Ecto neural progenitor cell (in vitro differentiated cells): Measurements from ENCODE around the gene RREB1.

Experiments used
- DNase-seq: peaks from one replicate; pipeline ENCODE4 v3.0.0-alpha.2; 2018; ENCODE audit warnings: low spot score

Gene RREB1

GRCh38 chr6:7125290-7125689 is 17.5 kb downstream of the RREB1 start:
- DNase-seq, result no peak

GRCh38 chr6:7126754-7127153 is 19.0 kb downstream of the RREB1 start:
- DNase-seq, result no peak

DNA sequence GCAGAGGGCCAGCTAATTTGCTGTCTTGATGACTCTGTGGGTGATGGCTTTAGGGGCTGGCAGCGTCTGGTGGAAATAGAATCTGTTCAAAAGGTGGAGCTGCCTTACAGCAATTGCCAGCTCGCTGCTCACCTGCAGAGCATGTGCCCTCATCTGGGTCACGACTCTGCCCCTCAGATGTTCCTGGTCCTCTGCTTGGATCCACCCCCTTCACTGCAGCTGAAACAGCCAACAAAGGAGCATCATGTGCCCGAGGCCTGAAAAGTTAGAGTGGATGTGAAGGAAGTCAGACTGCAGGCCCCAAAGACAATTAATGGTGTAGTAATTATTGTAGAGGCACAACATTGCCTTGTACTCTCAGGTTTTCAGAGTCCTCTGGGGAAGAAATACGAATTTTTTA is 19.9 kb downstream of the RREB1 start:
- no peak for DNase-seq

GRCh38 chr6:7129360-7129759 is 21.6 kb downstream of the RREB1 start:
- DNase-seq, result no peak

DNA sequence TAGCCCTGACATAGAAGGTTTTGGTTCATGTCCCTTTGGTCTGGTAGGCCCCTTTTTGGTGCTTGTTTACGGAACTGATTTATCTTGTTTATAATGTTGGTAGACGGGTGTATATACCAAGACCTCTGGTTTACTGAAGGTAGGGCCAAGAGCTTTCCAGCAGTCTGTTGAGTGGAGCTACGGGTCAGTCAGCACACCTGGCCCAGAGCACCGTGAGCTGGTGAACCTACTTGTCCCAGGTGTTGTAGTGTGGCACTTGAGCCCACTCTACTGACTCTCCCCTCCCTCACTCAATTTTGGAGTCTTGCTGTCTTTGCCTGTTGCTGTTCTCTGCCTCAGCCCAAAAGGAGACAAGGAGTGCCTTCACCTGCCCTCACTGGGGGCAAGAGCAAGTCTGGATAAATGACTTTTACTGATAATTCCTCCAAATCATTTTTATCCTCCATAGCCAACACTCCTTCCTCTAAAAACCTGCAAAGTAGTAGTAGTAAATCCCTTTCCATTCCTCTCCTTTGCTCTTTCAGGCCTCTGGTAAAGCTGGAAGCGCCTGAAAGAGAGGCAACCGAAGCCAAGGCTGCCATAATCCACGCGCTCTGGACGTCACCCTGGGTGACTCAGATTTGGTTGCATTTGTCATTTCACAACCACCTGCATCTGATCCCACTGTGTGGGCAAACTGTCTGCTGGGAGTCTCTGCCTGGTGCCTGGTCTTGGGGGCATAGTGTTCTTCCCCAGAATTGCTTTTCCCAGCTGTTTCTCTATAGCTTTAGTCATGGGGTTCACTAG is 22.2 kb downstream of the RREB1 start:
- DNase-seq, result no peak

DNA sequence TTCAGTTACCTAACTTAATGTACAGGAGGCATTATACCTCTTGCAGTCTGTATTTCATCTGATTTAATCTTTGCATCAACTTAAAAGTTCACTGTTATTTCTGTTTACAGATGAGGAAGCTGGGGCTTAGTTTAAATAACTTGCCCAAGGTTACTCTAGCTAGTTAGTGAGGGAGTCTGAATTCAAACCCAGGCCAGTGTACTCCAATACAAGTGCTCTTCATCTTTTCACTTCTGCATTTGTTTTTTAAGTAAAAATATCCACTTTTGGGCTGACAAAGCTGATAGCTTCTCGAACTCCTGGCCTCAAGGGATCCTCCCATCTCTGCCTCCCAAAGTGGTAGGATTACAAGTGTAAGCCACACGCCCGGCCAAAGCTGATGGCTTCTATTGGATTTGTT is 23.6 kb downstream of the RREB1 start:
- no peak for DNase-seq

DNA sequence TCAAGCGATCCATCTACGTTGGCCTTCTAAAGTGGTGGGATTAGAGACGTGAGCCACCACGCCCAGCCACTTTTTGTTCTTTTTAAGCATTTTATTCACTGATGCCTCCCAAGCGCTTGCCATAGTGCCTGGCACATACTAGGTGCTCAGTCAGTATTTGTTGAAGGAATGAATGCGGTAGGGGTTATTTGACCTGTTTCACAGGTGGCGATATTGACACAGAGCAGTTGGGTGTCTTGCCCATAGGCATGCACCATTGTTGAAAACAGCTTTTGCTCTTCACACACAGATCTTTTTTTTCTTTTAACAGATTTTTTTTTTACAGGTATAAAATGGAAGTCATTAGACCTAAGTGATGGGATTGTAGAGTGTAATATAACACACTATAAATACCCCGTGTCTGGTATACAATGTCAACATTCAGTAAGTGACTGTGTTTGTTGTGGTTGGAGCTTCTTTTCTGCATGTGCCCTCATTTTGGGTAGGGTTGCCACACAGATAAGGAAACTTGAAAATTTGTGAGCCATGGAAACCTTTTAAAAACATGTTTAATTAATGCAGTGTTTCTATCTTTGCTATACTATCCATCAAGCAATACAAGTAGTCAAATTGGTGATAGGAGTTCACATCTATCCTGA is 24.8 kb downstream of the RREB1 start:
- no peak for DNase-seq

GRCh38 chr6:7134999-7135745 is 27.4 kb downstream of the RREB1 start:
- no peak for DNase-seq

DNA sequence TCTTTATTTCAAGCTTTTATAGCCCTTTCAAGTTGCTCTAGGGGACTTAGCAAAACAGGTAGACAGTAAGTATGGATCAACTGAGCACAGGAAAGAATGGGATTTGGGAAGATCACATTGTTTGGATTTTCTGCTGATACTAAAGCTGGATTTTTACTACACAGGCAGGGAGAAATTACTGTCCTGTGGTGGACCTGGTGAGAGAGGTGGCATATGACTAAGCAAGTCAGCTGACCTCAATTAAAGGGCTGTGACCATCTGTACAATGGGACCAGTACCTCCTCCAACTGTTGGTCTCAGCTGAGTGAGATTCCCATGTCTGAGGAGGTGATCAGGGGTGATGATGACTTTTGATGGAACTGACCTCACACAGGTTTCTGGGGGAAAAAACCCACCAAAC is 28.0 kb downstream of the RREB1 start:
- no peak for DNase-seq

DNA sequence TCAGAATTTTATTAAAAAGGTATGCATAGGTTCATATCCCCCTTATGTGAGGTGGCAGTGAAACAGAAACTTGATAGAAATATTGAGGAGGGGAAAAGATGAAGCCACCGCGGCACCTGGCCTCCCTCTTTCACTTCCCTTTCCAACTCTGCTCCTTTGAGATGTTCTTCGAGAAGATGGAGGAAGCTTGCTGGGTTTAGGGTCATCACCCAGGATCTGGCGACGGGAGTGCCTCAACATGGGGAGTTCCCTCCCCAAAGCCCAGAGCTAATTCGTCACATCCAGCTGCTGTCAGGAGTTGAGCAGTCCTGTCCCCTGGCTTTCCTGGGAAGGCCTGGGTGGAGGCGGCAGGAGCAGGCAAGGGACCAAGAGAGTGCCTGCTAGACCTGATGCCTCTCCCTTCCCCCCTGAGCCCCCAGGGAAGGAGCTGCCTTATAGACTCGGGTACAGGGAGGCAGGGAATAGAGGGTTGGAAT is 29.1 kb downstream of the RREB1 start:
- DNase-seq, result no peak

GRCh38 chr6:7137335-7138045 is 29.7 kb downstream of the RREB1 start:
- no peak for DNase-seq

GRCh38 chr6:7138046-7138531 is 30.3 kb downstream of the RREB1 start:
- DNase-seq, result no peak

DNA sequence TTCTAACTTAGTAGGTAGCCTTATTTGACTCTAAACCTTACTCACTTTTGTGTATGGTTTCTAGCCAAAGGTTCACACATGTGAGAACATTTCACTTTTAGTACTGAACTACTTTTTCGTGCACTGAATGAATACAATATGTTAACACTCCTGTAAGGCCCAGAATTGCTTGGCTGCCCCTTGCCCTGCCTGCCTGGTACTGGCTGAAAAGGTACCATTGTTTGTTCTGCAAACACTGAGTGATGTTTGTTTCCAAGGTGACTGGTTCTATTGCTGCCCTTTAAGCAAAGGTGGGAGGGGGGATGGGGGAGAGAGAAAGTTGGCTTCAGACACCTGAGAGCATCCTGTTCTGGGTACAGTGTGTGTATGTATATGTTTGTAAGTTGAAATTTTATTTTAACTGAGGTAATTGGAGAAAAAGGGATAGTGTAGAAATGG is 31.2 kb downstream of the RREB1 start:
- DNase-seq, result no peak

- DNase-seq, result no peak
Observed at GRCh38 chr6:7139835-7140470, 32.2 kb downstream of the RREB1 start.

DNA sequence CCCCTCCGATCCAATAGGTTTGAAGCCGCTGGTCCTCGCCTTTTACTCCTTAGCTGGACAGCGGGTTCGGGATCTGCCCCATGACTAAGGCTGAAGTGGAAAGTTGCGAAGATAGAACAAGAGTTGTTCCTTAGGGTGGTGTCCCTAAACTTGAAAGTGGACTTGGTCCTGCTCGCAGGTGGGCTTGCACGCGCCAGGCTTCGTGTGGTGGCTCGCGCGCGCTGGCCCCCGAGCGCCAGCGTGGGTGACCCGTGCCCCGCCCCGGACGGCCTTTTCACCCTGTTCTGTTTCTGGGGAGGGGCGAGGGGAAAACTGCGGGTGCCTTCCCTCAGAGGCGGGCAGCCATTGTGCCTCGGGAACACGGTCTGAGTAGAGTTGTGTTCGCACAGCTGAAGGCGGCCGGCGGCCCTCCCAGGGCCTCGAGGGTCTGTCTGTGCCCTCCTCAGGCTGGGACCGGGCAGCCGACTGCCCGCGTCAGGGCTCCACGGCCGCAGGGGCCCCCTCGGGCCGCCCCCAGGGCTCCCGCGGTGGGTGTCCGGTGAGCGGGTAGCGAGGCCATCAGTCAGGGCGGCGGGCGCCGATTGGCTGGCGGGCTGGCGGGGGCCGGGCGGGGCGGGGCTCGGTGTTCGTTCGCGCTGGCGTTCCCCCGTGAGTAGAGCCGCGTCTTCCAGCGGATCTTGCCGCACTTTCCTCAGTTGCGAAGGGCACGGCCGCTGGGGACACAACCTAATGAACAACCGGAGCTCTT is 33.0 kb downstream of the RREB1 start:
- peak; percentile 91 for DNase-seq

DNA sequence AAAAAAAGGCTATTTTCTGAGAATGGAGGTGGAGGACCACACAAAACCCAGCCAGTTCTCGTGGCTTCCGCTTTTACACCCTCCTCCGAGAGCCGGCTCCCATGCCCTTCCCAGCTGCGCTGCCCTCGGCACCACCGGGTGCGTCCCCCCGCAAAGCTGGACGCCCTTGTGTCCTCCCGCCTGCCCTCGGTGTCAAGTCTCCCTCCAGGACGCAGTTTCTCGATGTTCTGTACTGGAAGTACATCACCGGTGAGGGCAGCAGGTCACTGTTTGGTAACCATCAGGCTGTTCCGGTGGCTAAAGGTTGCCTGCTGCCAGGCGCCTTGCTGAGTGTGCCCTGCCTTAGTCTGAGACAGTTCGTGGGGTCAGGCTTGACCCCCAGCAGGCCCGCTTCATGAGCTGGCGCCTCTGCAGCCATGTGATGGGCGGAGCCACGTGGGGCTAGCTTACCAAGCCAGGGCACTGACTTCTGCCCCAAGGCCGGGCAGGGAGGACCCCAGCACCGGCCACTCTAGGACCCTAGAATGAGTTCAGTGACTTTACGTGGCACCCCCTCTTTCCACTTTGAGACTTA is 34.6 kb downstream of the RREB1 start:
- no peak for DNase-seq

- no peak for DNase-seq
Observed at GRCh38 chr6:7142918-7143475, 35.2 kb downstream of the RREB1 start.

DNA sequence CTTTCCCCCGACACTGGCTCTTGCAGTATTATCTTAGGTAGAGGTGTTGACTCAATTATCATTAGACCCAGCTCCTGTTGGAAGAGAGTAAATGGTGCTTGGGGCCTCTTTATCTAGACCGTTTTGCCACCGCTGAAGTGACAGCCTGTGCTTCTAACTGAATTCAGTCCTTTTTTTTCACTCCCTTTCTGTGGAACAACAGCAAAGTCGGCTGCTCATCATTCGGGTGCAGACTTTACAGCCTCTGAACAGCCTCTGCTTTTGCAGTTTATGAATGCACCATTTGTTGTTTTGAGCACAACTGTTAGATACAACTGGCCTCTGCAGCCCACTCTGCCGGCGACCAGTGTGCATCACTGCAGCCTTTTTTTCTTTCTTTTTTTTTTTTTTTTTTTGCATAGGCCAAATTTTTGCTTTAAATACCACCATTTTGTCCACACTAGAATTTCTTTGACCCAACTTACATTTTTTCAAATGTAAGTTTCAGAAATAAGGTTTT is 35.8 kb downstream of the RREB1 start:
- DNase-seq, result no peak

DNA sequence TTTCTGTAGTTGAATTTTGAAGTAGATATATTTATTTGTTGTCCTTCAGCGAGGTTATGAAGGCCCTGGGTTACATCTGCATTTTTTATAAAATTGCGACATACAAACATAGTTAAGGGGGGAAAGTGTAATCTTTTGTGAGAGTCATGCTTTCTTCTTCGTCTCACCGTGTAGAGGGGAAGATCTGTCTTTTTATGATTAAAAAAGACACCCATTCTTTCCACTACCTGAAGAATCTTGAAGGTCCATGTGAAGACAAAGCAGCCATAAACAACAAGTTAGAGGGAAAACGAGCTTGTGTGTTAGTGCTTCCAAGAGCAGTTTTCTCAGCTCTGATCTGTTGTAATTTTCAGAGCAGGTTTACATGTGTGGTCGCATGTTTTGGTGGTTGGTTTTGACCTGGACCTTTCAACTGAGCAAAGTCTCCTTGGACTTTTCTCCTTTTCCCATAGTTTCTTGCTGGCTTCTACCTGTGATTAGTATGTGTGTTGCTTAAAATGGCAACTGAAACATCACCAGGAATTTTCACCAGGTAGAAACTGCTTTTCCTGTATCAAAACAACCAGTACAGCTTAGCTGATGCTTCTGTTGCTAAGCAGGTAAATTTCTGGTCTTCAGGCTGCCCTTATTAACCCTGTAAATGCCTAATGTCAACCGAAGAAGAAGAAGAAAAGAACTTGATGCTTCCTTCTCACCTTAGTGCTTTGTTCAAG is 37.3 kb downstream of the RREB1 start:
- no peak for DNase-seq

DNA sequence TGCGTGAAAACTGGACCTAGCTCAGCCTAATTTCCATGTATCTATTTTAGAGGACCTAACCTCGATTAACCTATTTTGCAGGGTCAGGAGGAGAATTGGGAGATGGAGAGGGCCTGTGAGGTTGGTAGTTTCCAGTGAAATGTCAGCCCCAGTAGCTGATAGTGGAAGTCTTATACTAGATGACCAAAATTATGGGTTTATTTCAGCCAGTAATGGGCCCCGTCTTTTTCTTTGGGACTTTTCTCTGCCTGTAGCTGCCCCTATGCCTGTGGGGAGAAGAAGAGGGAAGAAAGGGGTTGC is 37.8 kb downstream of the RREB1 start:
- DNase-seq, result no peak
